ENCODE measurements around the gene DNMBP. TPM values are rescaled to one million over a fixed set of nuclear protein-coding genes. Genes with fewer than 3 reads are reported as not detected.

Gene DNMBP
- total RNA-seq, 1 experiment from 2014 or later, result 39.3 TPM

DNA sequence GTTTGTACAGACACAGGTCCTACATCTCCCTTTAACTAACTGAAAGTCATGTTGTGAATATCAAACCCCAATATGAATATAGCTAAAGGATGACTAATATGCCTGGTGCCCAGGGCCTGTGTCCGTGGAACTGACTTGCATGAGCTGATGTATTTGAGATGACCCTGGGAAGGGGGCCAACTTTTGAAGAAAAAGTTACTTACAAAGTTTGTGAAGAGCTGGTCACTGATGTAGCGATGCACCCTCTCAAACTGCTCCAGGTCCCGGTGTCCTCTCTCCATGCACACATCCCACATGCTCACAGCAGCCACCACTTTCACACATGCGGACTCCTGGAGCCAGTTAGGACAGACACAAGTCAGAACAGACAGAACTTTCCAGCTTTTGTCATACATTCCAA is 121.1 kb downstream of the DNMBP start:
- ChIA-PET POLR2A (no interaction called here), CTCF (interaction anchor here (1.1 kb wide), 1 partner anchor 43 kb away, joined by 3 read pairs; no protein-coding TSS in a partner anchor)
- TF ChIP-seq, protein P1, sequence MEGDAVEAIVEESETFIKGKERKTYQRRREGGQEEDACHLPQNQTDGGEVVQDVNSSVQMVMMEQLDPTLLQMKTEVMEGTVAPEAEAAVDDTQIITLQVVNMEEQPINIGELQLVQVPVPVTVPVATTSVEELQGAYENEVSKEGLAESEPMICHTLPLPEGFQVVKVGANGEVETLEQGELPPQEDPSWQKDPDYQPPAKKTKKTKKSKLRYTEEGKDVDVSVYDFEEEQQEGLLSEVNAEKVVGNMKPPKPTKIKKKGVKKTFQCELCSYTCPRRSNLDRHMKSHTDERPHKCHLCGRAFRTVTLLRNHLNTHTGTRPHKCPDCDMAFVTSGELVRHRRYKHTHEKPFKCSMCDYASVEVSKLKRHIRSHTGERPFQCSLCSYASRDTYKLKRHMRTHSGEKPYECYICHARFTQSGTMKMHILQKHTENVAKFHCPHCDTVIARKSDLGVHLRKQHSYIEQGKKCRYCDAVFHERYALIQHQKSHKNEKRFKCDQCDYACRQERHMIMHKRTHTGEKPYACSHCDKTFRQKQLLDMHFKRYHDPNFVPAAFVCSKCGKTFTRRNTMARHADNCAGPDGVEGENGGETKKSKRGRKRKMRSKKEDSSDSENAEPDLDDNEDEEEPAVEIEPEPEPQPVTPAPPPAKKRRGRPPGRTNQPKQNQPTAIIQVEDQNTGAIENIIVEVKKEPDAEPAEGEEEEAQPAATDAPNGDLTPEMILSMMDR (IDR thresholded peaks at IDR 0.05), result no peak
- TF ChIP-seq POLR2AphosphoS5 (IDR thresholded peaks at IDR 0.05; ENCODE audit: low read depth, low read length) (no peak), SIN3A (IDR thresholded peaks at IDR 0.05; ENCODE audit: borderline replicate concordance, insufficient read depth, low read depth, low read length) (no peak), TCF7L2 (IDR thresholded peaks at IDR 0.05; ENCODE audit: low read depth, low read length) (no peak)
- TF ChIP-seq, protein P2, sequence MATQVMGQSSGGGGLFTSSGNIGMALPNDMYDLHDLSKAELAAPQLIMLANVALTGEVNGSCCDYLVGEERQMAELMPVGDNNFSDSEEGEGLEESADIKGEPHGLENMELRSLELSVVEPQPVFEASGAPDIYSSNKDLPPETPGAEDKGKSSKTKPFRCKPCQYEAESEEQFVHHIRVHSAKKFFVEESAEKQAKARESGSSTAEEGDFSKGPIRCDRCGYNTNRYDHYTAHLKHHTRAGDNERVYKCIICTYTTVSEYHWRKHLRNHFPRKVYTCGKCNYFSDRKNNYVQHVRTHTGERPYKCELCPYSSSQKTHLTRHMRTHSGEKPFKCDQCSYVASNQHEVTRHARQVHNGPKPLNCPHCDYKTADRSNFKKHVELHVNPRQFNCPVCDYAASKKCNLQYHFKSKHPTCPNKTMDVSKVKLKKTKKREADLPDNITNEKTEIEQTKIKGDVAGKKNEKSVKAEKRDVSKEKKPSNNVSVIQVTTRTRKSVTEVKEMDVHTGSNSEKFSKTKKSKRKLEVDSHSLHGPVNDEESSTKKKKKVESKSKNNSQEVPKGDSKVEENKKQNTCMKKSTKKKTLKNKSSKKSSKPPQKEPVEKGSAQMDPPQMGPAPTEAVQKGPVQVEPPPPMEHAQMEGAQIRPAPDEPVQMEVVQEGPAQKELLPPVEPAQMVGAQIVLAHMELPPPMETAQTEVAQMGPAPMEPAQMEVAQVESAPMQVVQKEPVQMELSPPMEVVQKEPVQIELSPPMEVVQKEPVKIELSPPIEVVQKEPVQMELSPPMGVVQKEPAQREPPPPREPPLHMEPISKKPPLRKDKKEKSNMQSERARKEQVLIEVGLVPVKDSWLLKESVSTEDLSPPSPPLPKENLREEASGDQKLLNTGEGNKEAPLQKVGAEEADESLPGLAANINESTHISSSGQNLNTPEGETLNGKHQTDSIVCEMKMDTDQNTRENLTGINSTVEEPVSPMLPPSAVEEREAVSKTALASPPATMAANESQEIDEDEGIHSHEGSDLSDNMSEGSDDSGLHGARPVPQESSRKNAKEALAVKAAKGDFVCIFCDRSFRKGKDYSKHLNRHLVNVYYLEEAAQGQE (IDR thresholded peaks at IDR 0.05; ENCODE audit: insufficient read depth in 1 of 2, low read depth in 2 of 2, low read length in 1 of 2), result no peak
- Histone ChIP-seq H3K36me3 (ENCODE audit: control insufficient read depth, insufficient read depth, low read length) (peaks cover 37% of the 10 kb centered on the region), H3K4me3 (ENCODE audit: low read depth in 2 of 2, low read length in 2 of 2) (no peak overlapping the region), H3K27me3 (ENCODE audit: control insufficient read depth, insufficient read depth, low read length) (no peaks in the 10 kb centered on the region), H3K9me3 (ENCODE audit: control insufficient read depth, insufficient read depth, low read depth, low read length) (no peaks in the 10 kb centered on the region), H3K27ac (ENCODE audit: low read length) (no peak overlapping the region), H3K4me1 (ENCODE audit: control insufficient read depth, insufficient read depth, low read length) (no peaks in the 10 kb centered on the region)
- intact Hi-C loops (cut with micrococcal nuclease; ENCODE audit: unreplicated experiment), result no loop called here
- no peak for DNase-seq (ENCODE audit: low read depth, low spot score)
- ATAC-seq, result no peak
- no TSS peak for BruUV-seq (replicated peaks)
- in situ Hi-C loops (cut with HindIII; ENCODE audit: low pct_unique_long_range_greater_than_20kb, low sequenced_read_pairs), result no loop called here

DNA sequence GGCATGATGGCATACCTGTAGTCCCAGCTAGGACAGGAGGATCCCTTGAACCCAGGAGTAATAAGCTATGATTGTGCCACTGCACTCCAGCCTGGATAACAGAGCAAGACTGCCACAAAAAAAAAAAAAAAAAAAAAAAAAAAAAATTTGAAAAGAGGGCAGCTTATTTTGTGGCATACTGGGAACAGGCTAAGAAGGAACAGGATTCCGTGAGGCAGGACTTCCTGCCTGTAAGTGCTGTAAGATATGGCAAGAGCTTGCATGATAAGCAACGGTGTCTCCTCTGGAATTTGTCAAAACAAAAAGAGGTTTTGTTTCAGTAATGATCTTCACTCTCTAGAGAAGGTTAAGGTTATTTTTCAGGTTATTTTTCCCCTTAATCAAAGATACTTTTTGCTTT is 126.2 kb downstream of the DNMBP start:
- BruUV-seq (replicated peaks), result no TSS peak
- Histone ChIP-seq H3K27me3 (ENCODE audit: control insufficient read depth, insufficient read depth, low read length) (no peaks in the 10 kb centered on the region), H3K9me3 (ENCODE audit: control insufficient read depth, insufficient read depth, low read depth, low read length) (no peaks in the 10 kb centered on the region), H3K4me1 (ENCODE audit: control insufficient read depth, insufficient read depth, low read length) (no peaks in the 10 kb centered on the region), H3K27ac (ENCODE audit: low read length) (no peak overlapping the region), H3K4me3 (ENCODE audit: low read depth in 2 of 2, low read length in 2 of 2) (no peak overlapping the region), H3K36me3 (ENCODE audit: control insufficient read depth, insufficient read depth, low read length) (peaks cover 43% of the 10 kb centered on the region)
- in situ Hi-C loops (cut with HindIII; ENCODE audit: low pct_unique_long_range_greater_than_20kb, low sequenced_read_pairs) (no loop called here), intact Hi-C loops (cut with micrococcal nuclease; ENCODE audit: unreplicated experiment) (no loop called here)
- CTCF ChIA-PET, result interaction anchor here (0.7 kb wide), 1 partner anchor 83 kb away, joined by 16 read pairs; no protein-coding TSS in a partner anchor
- TF ChIP-seq POLR2AphosphoS5 (IDR thresholded peaks at IDR 0.05; ENCODE audit: low read depth, low read length), result no peak
- TF ChIP-seq, protein P2 (IDR thresholded peaks at IDR 0.05; ENCODE audit: insufficient read depth in 1 of 2, low read depth in 2 of 2, low read length in 1 of 2), result no peak
- TF ChIP-seq, protein P1 (IDR thresholded peaks at IDR 0.05), result no peak
- no peak for TF ChIP-seq TCF7L2 (IDR thresholded peaks at IDR 0.05; ENCODE audit: low read depth, low read length)
- no peak for TF ChIP-seq SIN3A (IDR thresholded peaks at IDR 0.05; ENCODE audit: borderline replicate concordance, insufficient read depth, low read depth, low read length)
- no peak for DNase-seq (ENCODE audit: low read depth, low spot score)
- POLR2A ChIA-PET, result no interaction called here
- no peak for ATAC-seq

Data from Panc1 (cell line).